Left ventricle myocardium inferior (tissue), 1 donor: ENCODE measurements around the gene P2RY8. TPM values are rescaled to one million over a fixed set of nuclear protein-coding genes. Genes with fewer than 3 reads are reported as not detected.
"Not testable (repeated sequence)": the region's sequence is repeated elsewhere in the genome, so short reads cannot be mapped to it uniquely, and the experiment has no call there.

ENCODE experiments used
- DNase-seq: peaks from one replicate; pipeline ENCODE4 v3.0.0-alpha.2; 2020
- H3K27ac ChIP-seq: fragments of 200-600 bp; replicated peaks from 2 replicates; pipeline ENCODE4 v1.8.0; 2021
- H3K27me3 ChIP-seq: fragments of 200-600 bp; 2 replicates; pipeline ENCODE4 v1.8.0; 2021; ENCODE audit warnings: low read depth
- H3K36me3 ChIP-seq: fragments of 200-600 bp; 2 replicates; pipeline ENCODE4 v1.8.0; 2021
- H3K4me1 ChIP-seq: fragments of 200-600 bp; 2 replicates; pipeline ENCODE4 v1.8.0; 2021
- H3K4me3 ChIP-seq: fragments of 200-600 bp; 2 replicates; pipeline ENCODE4 v1.8.0; 2021; ENCODE audit warnings: mild to moderate bottlenecking, moderate library complexity
- H3K9me3 ChIP-seq: fragments of 200-600 bp; replicated peaks from 2 replicates; pipeline ENCODE4 v1.8.0; 2021
- intact Hi-C: fragments of 100-400 bp; cut with micrococcal nuclease; formaldehyde crosslinking; loops from one replicate; pipeline ENCODE4 v1.11.0; 2022
- total RNA-seq: library from RNA; stranded (reverse); fragmentation: NEBNext Ultra II Directional; extraction: Animal tissue kit (Norgen Biotek cat#: 25700); gene quantifications from one replicate; pipeline ENCODE4 v1.2.1, GENCODE V29; 2021
- TF ChIP-seq, protein P1 (sequence below): fragments of 200-600 bp; IDR thresholded peaks from 2 replicates; pipeline ENCODE4 v1.8.0; 2021; ENCODE audit warnings: antibody characterized with exemption, mild to moderate bottlenecking, borderline replicate concordance
- donor health status: DM: no; HTN: yes; CAD: no; lungs with severe emphysema.

The P2RY8 gene
- total RNA-seq, 1 donor from 2014 or later: 1.9 TPM

DNA sequence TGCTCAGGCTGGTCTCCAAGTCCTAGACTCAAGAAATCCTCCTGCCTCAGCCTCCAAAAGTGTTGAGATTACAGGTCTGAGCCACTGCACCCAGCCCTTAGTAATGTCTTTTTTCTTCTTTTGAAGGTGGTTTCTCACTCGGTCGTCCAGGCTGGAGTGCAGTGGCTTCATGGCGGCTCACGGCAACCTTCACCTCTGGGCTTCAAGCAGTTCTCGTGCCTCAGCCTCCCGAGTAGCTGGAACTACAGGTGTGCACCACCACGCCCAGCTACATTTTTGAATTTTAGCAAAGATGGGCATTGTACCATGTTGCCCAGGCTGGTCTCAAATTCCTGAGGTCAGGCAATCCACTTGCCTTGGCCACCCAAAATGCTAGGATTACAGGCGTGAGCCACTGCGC is 52.0 kb downstream of the P2RY8 start:
- H3K9me3 ChIP-seq: peaks cover 8% of the 10 kb centered on the region
- no peak overlapping the region for H3K27ac ChIP-seq
- H3K4me3 ChIP-seq: no peak overlapping the region
- DNase-seq: no peak
- peaks cover 36% of the 10 kb centered on the region for H3K27me3 ChIP-seq
- TF ChIP-seq, protein P1, sequence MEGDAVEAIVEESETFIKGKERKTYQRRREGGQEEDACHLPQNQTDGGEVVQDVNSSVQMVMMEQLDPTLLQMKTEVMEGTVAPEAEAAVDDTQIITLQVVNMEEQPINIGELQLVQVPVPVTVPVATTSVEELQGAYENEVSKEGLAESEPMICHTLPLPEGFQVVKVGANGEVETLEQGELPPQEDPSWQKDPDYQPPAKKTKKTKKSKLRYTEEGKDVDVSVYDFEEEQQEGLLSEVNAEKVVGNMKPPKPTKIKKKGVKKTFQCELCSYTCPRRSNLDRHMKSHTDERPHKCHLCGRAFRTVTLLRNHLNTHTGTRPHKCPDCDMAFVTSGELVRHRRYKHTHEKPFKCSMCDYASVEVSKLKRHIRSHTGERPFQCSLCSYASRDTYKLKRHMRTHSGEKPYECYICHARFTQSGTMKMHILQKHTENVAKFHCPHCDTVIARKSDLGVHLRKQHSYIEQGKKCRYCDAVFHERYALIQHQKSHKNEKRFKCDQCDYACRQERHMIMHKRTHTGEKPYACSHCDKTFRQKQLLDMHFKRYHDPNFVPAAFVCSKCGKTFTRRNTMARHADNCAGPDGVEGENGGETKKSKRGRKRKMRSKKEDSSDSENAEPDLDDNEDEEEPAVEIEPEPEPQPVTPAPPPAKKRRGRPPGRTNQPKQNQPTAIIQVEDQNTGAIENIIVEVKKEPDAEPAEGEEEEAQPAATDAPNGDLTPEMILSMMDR: no peak
- H3K36me3 ChIP-seq: no peaks in the 10 kb centered on the region
- peaks cover 32% of the 10 kb centered on the region for H3K4me1 ChIP-seq
- intact Hi-C loops: no loop called here

DNA sequence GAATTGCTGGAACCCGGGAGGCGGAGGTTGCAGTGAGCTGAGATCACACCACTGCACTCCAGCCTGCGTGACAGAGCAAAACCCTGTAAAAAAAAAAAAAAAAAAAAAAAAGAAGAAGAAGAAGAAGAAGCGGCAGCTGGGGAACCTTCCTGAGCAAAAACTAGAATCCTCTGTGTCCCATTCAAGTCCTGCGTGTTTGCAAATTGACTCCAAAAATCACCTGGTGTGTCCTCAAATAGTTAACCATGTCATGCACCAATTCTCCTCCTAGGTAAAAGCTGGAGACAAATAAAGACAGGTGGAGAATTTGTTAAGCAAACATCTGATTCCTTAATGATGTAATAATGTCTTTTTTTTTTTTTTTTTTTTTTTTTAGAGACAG is 52.4 kb downstream of the P2RY8 start:
- H3K4me1 ChIP-seq: peaks cover 32% of the 10 kb centered on the region
- H3K27me3 ChIP-seq: peaks cover 36% of the 10 kb centered on the region
- no peak overlapping the region for H3K27ac ChIP-seq
- intact Hi-C loops: no loop called here
- H3K4me3 ChIP-seq: no peak overlapping the region
- no peaks in the 10 kb centered on the region for H3K36me3 ChIP-seq
- peaks cover 12% of the 10 kb centered on the region for H3K9me3 ChIP-seq
- no peak for DNase-seq
- TF ChIP-seq, protein P1: no peak

DNA sequence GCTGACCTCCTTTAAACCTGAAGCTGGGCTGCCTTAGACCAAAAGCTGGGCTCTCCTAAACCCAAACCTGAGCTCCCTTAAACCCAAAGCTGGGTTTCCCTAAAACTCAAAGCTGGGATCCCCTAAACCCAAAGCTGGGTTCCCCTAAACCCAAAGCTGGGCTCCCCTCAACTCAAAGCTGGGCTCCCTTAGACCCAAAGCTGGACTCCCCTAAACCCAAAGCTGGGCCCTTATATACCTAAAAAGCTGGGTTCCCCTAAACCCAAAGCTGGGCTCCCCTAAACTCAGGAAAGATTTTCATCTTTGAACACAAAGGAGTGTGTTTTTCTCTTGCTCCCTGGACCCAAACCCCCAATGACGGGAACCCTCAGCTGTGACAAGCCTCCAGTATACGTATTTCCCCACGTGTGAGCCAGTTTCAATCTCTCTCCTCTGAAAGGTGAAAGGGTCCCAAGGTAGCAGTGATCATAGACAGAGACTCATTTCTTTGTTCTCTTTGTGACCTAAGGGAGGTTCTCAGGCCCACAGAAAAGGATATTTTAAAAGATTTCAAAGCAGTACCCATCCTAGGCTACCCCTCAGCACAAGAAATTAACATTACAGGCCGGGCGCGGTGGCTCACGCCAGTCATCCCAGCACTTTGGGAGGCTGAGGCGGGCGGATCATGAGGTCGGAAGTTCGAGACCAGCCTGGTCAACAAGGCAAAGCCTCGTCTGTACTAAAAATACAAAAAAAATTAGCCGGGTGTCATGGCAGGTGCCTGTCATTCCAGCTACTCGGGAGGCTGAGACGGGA is 52.9 kb downstream of the P2RY8 start:
- Histone ChIP-seq H3K9me3 (peaks cover 18% of the 10 kb centered on the region), H3K36me3 (no peaks in the 10 kb centered on the region), H3K4me3 (no peak overlapping the region), H3K4me1 (peaks cover 32% of the 10 kb centered on the region), H3K27me3 (peaks cover 36% of the 10 kb centered on the region), H3K27ac (no peak overlapping the region)
- intact Hi-C loops: no loop called here
- DNase-seq: no peak
- TF ChIP-seq, protein P1: no peak

DNA sequence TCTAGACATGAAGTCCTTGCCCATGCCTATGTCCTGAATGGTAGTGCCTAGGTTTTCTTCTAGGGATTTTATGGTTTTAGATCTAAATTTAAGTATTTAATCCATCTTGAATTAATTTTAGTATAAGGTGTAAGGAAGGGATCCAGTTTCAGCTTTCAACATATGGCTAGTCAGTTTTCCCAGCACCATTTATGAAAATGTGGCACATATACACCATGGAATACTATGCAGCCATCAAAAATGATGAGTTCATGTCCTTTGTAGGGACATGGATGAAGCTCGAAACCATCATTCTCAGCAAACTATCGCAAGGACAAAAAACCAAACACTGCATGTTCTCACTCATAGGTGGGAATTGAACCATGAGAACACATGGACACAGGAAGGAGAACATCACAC is 54.5 kb downstream of the P2RY8 start:
- DNase-seq, intact Hi-C loops, H3K36me3 ChIP-seq: not testable (repeated sequence)
- peak overlapping the region; percentile 32 for H3K4me3 ChIP-seq
- H3K9me3 ChIP-seq: peaks cover 22% of the 10 kb centered on the region
- H3K4me1 ChIP-seq: peaks cover 22% of the 10 kb centered on the region
- H3K27ac ChIP-seq: peak overlapping the region; percentile 80
- H3K27me3 ChIP-seq: peaks cover 28% of the 10 kb centered on the region

DNA sequence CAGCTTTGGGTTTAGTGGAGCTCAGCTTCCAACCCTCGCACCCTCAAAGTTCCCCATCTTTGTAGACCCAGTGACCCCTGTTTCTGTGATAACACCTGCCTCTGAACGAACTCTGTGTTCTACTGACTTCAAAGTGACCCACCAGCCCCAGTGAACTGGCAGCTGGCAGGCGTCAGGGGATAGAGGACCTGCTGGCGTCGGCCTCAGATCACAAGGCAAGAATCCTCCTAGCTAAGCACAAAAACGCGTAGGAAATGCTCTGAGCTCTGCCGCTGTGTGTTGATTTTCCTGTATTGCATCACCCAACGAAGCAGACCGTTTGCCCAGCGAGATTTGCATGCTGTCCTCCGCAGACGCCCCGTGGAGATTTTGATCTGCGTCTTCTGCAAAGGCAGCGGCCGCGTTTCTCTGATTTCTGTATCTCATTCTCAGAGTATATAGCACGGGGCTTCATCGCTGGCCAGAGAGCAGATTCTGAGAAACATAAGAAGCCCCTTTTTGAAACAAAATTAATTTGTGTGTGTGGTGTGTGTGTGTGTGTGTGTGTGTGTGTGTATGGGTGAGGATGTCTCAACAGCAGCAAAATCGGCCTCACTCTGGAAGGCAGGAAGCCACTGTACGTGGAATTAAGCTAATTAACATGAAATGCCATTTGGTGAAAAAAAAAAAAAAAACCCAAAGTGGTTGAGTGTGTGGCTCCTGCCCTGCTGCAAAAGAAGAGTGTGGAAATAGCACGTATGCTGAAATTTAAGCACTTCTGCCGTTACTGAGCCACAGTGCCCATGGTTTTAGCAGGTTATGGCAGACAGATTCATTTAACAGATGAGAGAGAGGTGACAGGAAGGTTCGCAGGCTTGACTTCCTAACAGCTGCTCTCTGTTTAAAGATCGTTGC is 55.1 kb downstream of the P2RY8 start:
- no peaks in the 10 kb centered on the region for H3K36me3 ChIP-seq
- H3K9me3 ChIP-seq: peaks cover 22% of the 10 kb centered on the region
- TF ChIP-seq, protein P1: no peak
- peak overlapping the region; percentile 32 for H3K4me3 ChIP-seq
- intact Hi-C loops: no loop called here
- peak overlapping the region; percentile 80 for H3K27ac ChIP-seq
- peak; percentile 43 for DNase-seq
- peaks cover 24% of the 10 kb centered on the region for H3K27me3 ChIP-seq
- H3K4me1 ChIP-seq: peaks cover 17% of the 10 kb centered on the region
